Liver (tissue), 9 donors: ENCODE data around the gene PBLD. TPM values are rescaled to one million over a fixed set of nuclear protein-coding genes. Genes with fewer than 3 reads are reported as not detected.

Experiments
- DNase-seq: peaks from one replicate; pipeline ENCODE4 v3.0.0-alpha.2; 2017; ENCODE audit warnings: low spot score
- H3K27ac ChIP-seq, 2 donors: one replicate each; pipeline ENCODE4 v1.7.0; 2013; ENCODE audit warnings: inconsistent platforms in 2 of 2, low read length in 2 of 2, control low read depth in 1 of 2, low read depth in 1 of 2, mild to moderate bottlenecking in 1 of 2
- H3K27me3 ChIP-seq, 4 donors: one replicate each; pipeline versions ENCODE4 v1.6.1 to v1.7.0; 2013; ENCODE audit warnings: low read length in 3 of 4, inconsistent platforms in 1 of 4, mild to moderate bottlenecking in 1 of 4, moderate library complexity in 1 of 4; ENCODE audit not compliant: control insufficient read depth in 4 of 4, insufficient read depth in 4 of 4
- H3K36me3 ChIP-seq, 4 donors: one replicate each; pipeline versions ENCODE4 v1.6.1 to v1.7.0; 2013; ENCODE audit warnings: low read length in 3 of 4, mild to moderate bottlenecking in 3 of 4, low read depth in 1 of 4, moderate library complexity in 1 of 4; ENCODE audit not compliant: control insufficient read depth in 4 of 4, insufficient read depth in 3 of 4
- H3K4me1 ChIP-seq, 4 donors: one replicate each; pipeline versions ENCODE4 v1.6.1 to v1.7.0; 2013; ENCODE audit warnings: low read length in 3 of 4, mild to moderate bottlenecking in 3 of 4, moderate library complexity in 1 of 4; ENCODE audit not compliant: control insufficient read depth in 4 of 4, insufficient read depth in 4 of 4
- H3K4me3 ChIP-seq, 3 donors: one replicate each; pipeline versions ENCODE4 v1.6.1 to v1.7.0; 2013; ENCODE audit warnings: low read length in 3 of 3, control low read depth in 1 of 3, low read depth in 1 of 3, mild to moderate bottlenecking in 1 of 3
- H3K9ac ChIP-seq, 2 donors: one replicate each; pipeline ENCODE4 v1.7.0; 2013; ENCODE audit warnings: low read length in 2 of 2, mild to moderate bottlenecking in 2 of 2, moderate library complexity in 2 of 2, control low read depth in 1 of 2, low read depth in 1 of 2
- H3K9me3 ChIP-seq, 4 donors: one replicate each; pipeline versions ENCODE4 v1.6.1 to v1.7.0; 2013; ENCODE audit warnings: low read length in 3 of 4; ENCODE audit not compliant: control insufficient read depth in 4 of 4
- FOXA1 ChIP-seq: IDR thresholded peaks from 2 replicates; pipeline ENCODE4 v1.6.1; 2016; ENCODE audit warnings: antibody characterized with exemption
- FOXA2 ChIP-seq: IDR thresholded peaks from 2 replicates; pipeline ENCODE4 v1.6.1; 2016; ENCODE audit warnings: antibody characterized with exemption
- GABPA ChIP-seq, 2 donors: IDR thresholded peaks in 1 of 2; conservative IDR thresholded peaks in 1 of 2; 2 replicates each; pipeline ENCODE4 v1.6.1; 2016; ENCODE audit warnings: antibody characterized with exemption in 2 of 2, mild to moderate bottlenecking in 1 of 2, moderate library complexity in 1 of 2
- JUND ChIP-seq, 2 donors: IDR thresholded peaks; 2 replicates each; pipeline ENCODE4 v1.6.1; 2016; ENCODE audit warnings: antibody characterized with exemption in 2 of 2
- RAD21 ChIP-seq, 2 donors: IDR thresholded peaks; 2 replicates each; pipeline ENCODE4 v1.6.1; 2016; ENCODE audit warnings: antibody characterized with exemption in 2 of 2, mild to moderate bottlenecking in 2 of 2
- RXRA ChIP-seq, 2 donors: IDR thresholded peaks; 2 replicates each; pipeline ENCODE4 v1.6.1; 2017 to 2018; ENCODE audit warnings: antibody characterized with exemption in 2 of 2, mild to moderate bottlenecking in 1 of 2
- SP1 ChIP-seq: IDR thresholded peaks from 2 replicates; pipeline ENCODE4 v1.6.1; 2018; ENCODE audit warnings: antibody characterized with exemption, mild to moderate bottlenecking
- YY1 ChIP-seq: IDR thresholded peaks from 2 replicates; pipeline ENCODE4 v1.6.1; 2016; ENCODE audit warnings: antibody characterized with exemption, mild to moderate bottlenecking
- WGBS: extraction: QIAGEN DNeasy Blood & Tissue Kit; methylation state at CpG from one replicate; pipeline ENCODE4 v1.1.7; 2013; 5-methylcytosine and 5-hydroxymethylcytosine counted together
- polyA plus RNA-seq, 2 donors: library from polyadenylated mRNA; stranded (reverse) in 1 of 2; unstranded in 1 of 2; fragments of 200-250 nt in 1 of 2; fragments of >200 nt in 1 of 2; fragmentation: Nextera tagmentation in 1 of 2; extraction: Ambion mirVana in 1 of 2; gene quantifications; one replicate each; pipeline versions ENCODE4 v1.2.1 to v1.2.3, GENCODE V29; 2013 to 2015
- total RNA-seq, 2 donors: library from RNA; depleted of rRNA; stranded (reverse); fragments of >200 nt; gene quantifications; one replicate each; pipeline ENCODE4 v1.2.3, GENCODE V29; 2014
- TF ChIP-seq, protein P1 (sequence below): IDR thresholded peaks from 2 replicates; pipeline ENCODE4 v1.6.1; 2016; ENCODE audit warnings: antibody characterized with exemption
- donor health status: healthy.
- donor health status: healthy.
- donor health status: healthy.
- donor health status: healthy.
- donor health status: healthy.

PBLD gene
- total and polyA plus RNA-seq, 4 donors = 63.3 to 175 (median 103) TPM

DNA sequence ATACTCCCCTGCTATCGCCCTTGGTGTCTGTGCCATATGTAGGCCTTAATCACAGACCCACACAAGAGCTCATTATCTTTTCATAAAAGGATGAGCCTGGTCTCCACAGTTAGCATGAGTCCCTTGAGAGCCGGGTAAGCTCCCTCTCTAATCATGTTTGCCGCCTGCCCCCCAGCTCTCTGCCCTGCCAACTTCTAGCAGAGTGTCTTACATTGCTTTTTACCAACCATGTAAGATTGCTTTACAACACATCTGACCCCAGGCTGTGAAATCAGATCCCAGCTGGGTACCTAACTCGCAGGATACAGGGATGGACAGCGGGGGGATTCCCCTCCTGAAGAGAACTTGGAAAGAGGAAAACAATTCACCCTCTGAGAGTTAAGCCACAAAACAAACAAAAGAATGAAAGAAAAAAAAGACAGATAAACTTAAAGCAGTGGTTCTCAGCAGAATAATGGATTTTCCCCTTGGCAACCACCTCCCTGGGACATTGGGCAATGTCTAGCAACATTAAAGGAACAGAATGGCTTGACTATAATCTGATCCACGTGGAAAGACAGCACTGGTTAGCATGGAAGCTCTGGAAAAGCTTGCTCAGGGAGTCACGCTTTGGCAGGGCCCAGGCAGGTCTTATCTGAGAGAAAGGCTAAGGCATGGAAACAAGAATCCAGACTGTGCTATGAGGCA, 61.4 kb downstream of the PBLD start (continued):
- TF ChIP-seq, protein P1, sequence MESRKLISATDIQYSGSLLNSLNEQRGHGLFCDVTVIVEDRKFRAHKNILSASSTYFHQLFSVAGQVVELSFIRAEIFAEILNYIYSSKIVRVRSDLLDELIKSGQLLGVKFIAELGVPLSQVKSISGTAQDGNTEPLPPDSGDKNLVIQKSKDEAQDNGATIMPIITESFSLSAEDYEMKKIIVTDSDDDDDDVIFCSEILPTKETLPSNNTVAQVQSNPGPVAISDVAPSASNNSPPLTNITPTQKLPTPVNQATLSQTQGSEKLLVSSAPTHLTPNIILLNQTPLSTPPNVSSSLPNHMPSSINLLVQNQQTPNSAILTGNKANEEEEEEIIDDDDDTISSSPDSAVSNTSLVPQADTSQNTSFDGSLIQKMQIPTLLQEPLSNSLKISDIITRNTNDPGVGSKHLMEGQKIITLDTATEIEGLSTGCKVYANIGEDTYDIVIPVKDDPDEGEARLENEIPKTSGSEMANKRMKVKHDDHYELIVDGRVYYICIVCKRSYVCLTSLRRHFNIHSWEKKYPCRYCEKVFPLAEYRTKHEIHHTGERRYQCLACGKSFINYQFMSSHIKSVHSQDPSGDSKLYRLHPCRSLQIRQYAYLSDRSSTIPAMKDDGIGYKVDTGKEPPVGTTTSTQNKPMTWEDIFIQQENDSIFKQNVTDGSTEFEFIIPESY = no peak
- no peak for TF ChIP-seq RXRA (IDR thresholded peaks at IDR 0.05)

DNA sequence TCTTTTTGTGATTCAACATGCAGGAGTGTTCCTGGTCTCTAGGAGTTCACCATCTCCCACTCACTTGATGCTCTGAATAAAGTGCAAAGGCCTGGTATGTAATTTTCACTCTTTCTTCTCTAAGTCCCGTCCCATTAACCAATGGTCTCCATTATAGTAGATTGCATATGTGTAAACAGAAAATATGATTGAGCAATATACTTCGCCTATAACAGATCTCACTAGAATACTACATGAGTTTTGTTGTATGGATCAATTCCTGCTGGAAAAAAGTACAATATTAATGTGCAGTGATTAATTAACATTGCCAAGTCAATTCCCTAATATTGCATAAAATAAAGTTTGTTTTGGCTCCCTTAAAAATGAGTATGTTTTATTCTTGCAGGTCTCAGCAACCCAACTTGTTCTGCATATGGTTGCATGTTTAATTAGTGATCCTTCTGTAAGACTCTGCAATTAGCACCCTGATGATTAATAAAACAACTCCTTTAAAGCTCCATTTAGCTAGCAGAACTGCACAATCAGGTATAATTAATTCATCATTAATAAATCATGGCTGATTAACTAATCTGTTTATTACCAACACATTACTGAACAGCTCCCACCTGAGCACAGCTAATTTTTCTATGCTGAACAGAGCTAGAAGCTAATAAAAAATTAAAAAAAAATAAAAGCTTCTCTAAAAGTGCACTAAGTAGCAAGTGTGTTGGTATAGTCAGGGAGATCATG, 63.0 kb downstream of the PBLD start:
- no peaks in the 10 kb centered on the region for H3K9me3 ChIP-seq
- H3K4me3 ChIP-seq = no peak overlapping the region
- WGBS = 95% methylated on average over 2 of the region's 2 CpGs

DNA sequence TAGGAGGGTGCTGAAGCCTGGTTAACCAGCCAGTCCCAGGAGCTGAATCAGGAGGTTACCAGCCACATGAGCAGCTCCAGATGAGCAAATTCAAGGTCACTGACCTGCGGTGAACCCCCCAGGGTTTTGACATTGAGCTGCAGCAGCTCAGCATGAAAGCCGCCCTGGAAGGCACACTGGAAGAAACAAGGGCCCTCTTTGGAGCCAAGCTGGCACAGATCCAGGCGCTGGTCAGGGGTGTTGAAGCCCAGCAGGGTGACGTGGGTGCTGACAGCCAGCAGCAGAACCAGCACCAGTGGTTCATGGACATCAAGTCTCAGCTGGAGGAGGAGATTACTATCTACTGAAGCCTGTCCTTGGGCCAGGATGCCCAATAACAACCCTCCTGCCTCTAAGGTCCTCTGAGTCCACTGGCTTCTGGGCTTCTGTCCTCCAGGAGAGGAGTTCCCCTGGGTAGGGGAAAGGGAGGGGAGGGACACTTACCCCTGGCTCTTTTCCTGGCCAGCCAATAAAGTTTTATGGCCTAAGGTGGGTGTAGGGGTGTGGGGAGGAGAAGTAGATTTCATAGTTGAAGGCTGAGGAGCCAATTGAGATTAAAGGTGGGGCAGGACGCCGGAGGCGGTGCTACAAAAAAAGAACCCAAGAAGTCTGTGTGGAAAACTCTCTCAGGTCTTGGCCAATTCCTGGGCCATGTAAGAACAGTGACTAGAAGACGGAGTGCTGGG, 71.4 kb downstream of the PBLD start:
- no peaks in the 10 kb centered on the region for H3K4me1 ChIP-seq
- H3K27ac ChIP-seq = no peak overlapping the region
- H3K9me3 ChIP-seq = no peaks in the 10 kb centered on the region
- 89% methylated on average over 8 of the region's 8 CpGs for WGBS
- H3K36me3 ChIP-seq = peaks cover 0 to 21% (median 5%) of the 10 kb centered on the region in 4 donors
- no peak overlapping the region for H3K4me3 ChIP-seq
- DNase-seq = no peak
- H3K9ac ChIP-seq = no peak overlapping the region
- no peak for TF ChIP-seq SP1
- no peak for TF ChIP-seq FOXA2
- TF ChIP-seq FOXA1 = no peak
- no peak for TF ChIP-seq YY1
- no peaks in the 10 kb centered on the region for H3K27me3 ChIP-seq

More for the DNA sequence above, 63.0 kb downstream of the PBLD start:
- no peak overlapping the region for H3K9ac ChIP-seq
- no peaks in the 10 kb centered on the region for H3K4me1 ChIP-seq
- TF ChIP-seq RXRA (IDR thresholded peaks at IDR 0.05) = no peak
- TF ChIP-seq RAD21 (IDR thresholded peaks at IDR 0.05) = no peak
- peaks cover 0 to 19% (median 4%) of the 10 kb centered on the region in 4 donors for H3K36me3 ChIP-seq
- DNase-seq = no peak
- H3K27me3 ChIP-seq = no peaks in the 10 kb centered on the region
- H3K27ac ChIP-seq = no peak overlapping the region

DNA sequence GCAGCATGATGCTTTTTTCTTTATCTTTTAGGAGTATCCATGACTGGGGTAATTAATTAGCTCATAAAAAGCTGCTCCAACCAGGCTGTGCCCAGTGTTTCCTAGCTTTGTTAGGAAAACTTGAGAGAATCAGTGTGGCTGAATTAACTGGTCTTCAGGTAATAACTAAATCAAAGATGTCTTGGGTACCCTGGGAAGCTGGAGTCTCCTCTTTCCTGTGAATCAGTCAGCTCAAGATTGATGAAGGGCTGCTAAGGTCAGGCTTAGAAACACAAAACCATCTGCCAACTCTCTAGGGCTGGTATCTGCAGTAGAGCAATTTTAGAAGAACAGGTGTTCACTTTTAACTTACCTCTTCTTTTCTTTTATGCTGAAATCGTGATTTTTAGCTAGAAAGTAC, 79.4 kb downstream of the PBLD start:
- no peak overlapping the region for H3K4me3 ChIP-seq
- no peaks in the 10 kb centered on the region for H3K9me3 ChIP-seq
- no peaks in the 10 kb centered on the region for H3K27me3 ChIP-seq
- DNase-seq = no peak
- 67% methylated on average over 1 of the region's 1 CpG for WGBS
- no peak overlapping the region for H3K9ac ChIP-seq
- H3K4me1 ChIP-seq = no peaks in the 10 kb centered on the region
- TF ChIP-seq GABPA (IDR thresholded peaks at IDR 0.05 in 1 of 2, conservative IDR thresholded peaks at IDR 0.05 in 1 of 2) = no peak
- no peak for TF ChIP-seq JUND (IDR thresholded peaks at IDR 0.05)
- no peaks in the 10 kb centered on the region for H3K36me3 ChIP-seq
- H3K27ac ChIP-seq = no peak overlapping the region
